ENCODE data around the gene PRSS38.

Gene PRSS38

GRCh38 chr1:227770812-227771211 is 44.7 kb upstream of the PRSS38 start:
- peaks cover 6% of the 10 kb centered on the region; the same call in 1 of the 2 replicates for H3K36me3 ChIP-seq (ENCODE audit: insufficient read depth)
- H3K79me2 ChIP-seq (ENCODE audit: insufficient read depth, low read depth): no peaks in the 10 kb centered on the region
- H4K20me1 ChIP-seq (ENCODE audit: insufficient read depth): no peaks in the 10 kb centered on the region
- H3K27ac ChIP-seq: no peak overlapping the region
- H3K9ac ChIP-seq: no peak overlapping the region
- no peak overlapping the region for H2AFZ ChIP-seq (ENCODE audit: low read depth)
- H3K4me2 ChIP-seq: no peak overlapping the region
- H3K27me3 ChIP-seq (ENCODE audit: insufficient read depth, low read depth): no peaks in the 10 kb centered on the region
- no peak for TF ChIP-seq CTCF (conservative IDR thresholded peaks at IDR 0.05; ENCODE audit: low read depth, low read length)
- no peak overlapping the region for H3K4me3 ChIP-seq (IDR thresholded peaks at IDR 0.05; ENCODE audit: insufficient read depth, low read depth, low read length)
- peaks cover 12% of the 10 kb centered on the region for H3K4me1 ChIP-seq (ENCODE audit: low read depth, poor library complexity, severe bottlenecking)

- TF ChIP-seq CTCF (conservative IDR thresholded peaks at IDR 0.05; ENCODE audit: low read depth, low read length): no peak
- Histone ChIP-seq H3K4me2 (no peak overlapping the region), H2AFZ (ENCODE audit: low read depth) (no peak overlapping the region), H3K36me3 (ENCODE audit: insufficient read depth) (peaks cover 9% of the 10 kb centered on the region; the same call in 1 of the 2 replicates), H3K4me1 (ENCODE audit: low read depth, poor library complexity, severe bottlenecking) (peaks cover 7% of the 10 kb centered on the region), H3K27ac (no peak overlapping the region), H3K27me3 (ENCODE audit: insufficient read depth, low read depth) (no peaks in the 10 kb centered on the region), H4K20me1 (ENCODE audit: insufficient read depth) (no peaks in the 10 kb centered on the region), H3K4me3 (IDR thresholded peaks at IDR 0.05; ENCODE audit: insufficient read depth, low read depth, low read length) (no peak overlapping the region), H3K9ac (no peak overlapping the region), H3K79me2 (ENCODE audit: insufficient read depth, low read depth) (no peaks in the 10 kb centered on the region)
Measured at GRCh38 chr1:227771326-227771725, 44.1 kb upstream of the PRSS38 start.

- no peak for TF ChIP-seq CTCF (conservative IDR thresholded peaks at IDR 0.05; ENCODE audit: low read depth, low read length)
- Histone ChIP-seq H3K4me2 (no peak overlapping the region), H3K27me3 (ENCODE audit: insufficient read depth, low read depth) (no peaks in the 10 kb centered on the region), H3K9ac (no peak overlapping the region), H2AFZ (ENCODE audit: low read depth) (no peak overlapping the region), H3K79me2 (ENCODE audit: insufficient read depth, low read depth) (no peaks in the 10 kb centered on the region), H3K27ac (no peak overlapping the region), H4K20me1 (ENCODE audit: insufficient read depth) (no peaks in the 10 kb centered on the region), H3K4me3 (IDR thresholded peaks at IDR 0.05; ENCODE audit: insufficient read depth, low read depth, low read length) (no peak overlapping the region), H3K36me3 (ENCODE audit: insufficient read depth) (peaks cover 8% of the 10 kb centered on the region; the same call in 1 of the 2 replicates), H3K4me1 (ENCODE audit: low read depth, poor library complexity, severe bottlenecking) (peaks cover 3% of the 10 kb centered on the region)
Measured at GRCh38 chr1:227771771-227772170, 43.7 kb upstream of the PRSS38 start.

DNA sequence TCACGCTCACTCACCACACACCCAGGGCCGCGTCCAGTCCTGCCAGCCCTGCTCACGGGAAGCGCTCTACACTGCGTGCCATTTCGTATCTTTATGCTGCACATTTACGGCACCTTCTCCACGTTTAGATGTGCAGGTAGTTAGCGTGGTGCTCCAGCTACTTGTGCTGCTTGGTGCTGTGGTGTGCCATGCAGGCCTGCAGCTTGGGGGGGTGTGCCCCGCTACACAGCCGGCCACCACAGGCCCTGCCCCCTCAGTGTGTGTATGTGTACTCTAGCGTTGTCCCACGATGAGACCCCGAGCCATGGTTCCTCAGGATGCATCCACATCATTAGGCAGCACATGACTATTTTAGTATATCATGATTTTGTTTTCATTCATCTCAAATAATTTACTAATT is 41.9 kb upstream of the PRSS38 start:
- Histone ChIP-seq H3K27me3 (ENCODE audit: insufficient read depth, low read depth) (no peaks in the 10 kb centered on the region), H3K27ac (no peak overlapping the region), H3K4me1 (ENCODE audit: low read depth, poor library complexity, severe bottlenecking) (no peaks in the 10 kb centered on the region), H3K9ac (no peak overlapping the region), H3K79me2 (ENCODE audit: insufficient read depth, low read depth) (no peaks in the 10 kb centered on the region), H4K20me1 (ENCODE audit: insufficient read depth) (no peaks in the 10 kb centered on the region), H3K36me3 (ENCODE audit: insufficient read depth) (0 out of 2 replicates have a peak, but pooled peaks cover 3% of the 10 kb centered on the region), H3K4me2 (no peak overlapping the region), H2AFZ (ENCODE audit: low read depth) (no peak overlapping the region), H3K4me3 (IDR thresholded peaks at IDR 0.05; ENCODE audit: insufficient read depth, low read depth, low read length) (no peak overlapping the region)
- TF ChIP-seq CTCF (conservative IDR thresholded peaks at IDR 0.05; ENCODE audit: low read depth, low read length): no peak

All from KMS-11 (cell line).